Activated T-cell treated with anti-CD3 and anti-CD28 coated beads for 4 hours (primary cell): Measurements from ENCODE around the gene SGIP1.

Experiments
- DNase-seq: peaks from one replicate; pipeline ENCODE4 v3.0.0-alpha.2; 2020

Gene SGIP1

DNA sequence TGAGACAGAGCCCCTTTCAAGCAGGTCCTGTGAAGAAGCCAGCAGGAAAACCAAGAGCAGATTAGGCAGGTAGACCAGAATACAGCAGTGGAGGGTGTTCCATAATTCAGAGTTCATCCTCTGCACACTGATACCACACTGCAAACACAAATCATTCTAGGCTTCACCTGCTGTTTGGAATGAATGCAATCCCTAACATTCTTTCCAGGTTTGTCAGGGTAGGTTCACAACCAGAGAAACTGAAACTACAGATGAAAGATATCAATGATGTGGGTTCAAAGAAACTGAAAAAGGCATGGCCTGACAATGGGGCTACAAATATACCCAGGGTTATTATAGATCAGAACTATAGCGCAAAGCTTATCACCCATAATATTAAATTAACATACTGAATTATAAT is 8.9 kb upstream of the SGIP1 start:
- DNase-seq, result no peak

DNA sequence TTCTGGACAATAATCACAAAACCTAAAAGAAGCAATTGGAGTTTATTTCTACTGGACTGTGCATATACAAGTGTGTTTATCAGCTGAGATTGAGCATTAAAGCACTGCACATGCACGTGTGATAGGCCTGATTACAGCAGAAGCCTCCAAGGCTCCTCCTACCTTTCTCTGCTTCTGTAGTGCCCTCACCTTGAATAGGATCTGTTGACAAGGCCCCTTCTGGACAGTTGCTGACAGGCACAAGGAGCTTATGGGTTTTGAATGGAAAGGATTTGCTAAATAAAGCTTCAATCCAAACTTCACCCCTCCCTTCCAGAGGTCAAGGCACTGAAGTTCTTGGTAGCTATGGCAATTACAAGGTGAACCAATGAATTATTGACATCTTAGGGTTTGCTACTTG is 7.9 kb upstream of the SGIP1 start:
- no peak for DNase-seq

DNA sequence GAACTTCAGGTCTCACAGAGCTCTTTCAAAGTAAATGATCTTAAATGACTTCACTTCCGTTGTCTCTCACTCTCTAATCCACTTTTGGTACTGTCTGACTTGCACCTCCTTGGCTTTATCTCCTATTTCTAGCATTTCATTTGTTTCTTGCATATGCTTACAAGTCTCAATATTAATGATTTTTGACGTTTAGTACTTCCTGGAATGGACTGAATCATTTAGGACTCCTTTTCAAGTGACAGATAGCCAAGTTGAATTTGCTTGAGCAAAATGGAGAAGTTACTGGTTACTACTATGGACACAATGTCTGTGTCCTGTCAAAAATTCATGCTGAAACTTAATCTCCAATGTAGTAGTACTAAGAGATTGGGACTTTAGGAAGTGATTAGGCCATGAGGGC is 7.0 kb upstream of the SGIP1 start:
- no peak for DNase-seq

DNA sequence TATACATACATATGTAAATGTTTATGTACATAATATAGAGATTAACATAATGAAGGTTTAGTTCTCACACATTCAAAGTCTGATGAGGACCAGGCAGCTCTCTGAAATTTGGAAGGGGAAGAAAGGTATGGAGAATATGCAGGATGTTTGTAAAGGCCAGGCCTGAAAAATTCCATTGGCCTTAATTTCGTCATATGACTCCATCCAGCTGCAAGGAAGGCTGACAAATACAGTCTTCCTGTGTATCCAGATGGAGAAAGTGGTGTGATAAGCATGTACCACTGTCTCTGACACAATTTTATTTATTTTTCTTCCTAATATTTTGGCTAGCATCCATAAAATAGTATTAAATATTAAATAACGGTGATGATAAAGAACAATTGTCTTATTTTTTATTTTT is 6.3 kb upstream of the SGIP1 start:
- no peak for DNase-seq

DNA sequence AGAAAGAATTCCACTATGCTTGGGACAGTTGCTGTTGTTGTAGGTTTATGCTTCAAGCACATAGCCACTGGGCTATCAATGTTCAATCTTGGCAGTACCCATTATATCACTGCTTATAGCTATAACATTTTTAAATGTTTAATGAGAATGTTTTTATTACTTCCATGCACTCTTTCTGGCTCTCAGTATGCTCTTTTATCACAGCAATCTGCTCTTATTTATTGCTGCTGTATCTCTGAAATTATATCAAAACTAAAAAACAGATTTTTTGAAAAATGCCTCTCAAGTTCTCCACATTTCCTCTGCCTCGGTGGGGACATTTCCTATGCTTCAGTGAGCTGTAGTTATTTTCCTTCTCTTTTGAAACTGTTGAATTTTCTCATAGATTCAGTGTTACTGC is 5.4 kb upstream of the SGIP1 start:
- no peak for DNase-seq

DNA sequence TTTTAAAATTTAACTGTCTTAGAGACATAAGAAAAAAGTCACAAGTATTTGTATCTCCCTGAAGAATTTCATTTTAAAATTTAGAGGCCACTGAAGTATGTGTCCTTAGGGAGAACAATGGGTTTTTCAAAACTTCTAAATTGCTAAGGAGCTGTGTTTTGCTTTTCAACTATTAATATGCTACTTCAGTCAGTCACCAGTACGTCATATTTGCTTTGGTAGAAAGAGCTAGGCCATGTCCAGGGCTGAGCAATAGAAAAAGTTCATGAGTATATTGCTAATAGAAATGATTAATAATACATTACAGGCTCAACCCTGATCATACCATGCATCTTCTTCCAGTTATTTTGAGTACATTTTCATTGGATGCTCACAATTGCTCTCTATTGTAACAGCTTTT is 1.7 kb upstream of the SGIP1 start:
- no peak for DNase-seq

DNA sequence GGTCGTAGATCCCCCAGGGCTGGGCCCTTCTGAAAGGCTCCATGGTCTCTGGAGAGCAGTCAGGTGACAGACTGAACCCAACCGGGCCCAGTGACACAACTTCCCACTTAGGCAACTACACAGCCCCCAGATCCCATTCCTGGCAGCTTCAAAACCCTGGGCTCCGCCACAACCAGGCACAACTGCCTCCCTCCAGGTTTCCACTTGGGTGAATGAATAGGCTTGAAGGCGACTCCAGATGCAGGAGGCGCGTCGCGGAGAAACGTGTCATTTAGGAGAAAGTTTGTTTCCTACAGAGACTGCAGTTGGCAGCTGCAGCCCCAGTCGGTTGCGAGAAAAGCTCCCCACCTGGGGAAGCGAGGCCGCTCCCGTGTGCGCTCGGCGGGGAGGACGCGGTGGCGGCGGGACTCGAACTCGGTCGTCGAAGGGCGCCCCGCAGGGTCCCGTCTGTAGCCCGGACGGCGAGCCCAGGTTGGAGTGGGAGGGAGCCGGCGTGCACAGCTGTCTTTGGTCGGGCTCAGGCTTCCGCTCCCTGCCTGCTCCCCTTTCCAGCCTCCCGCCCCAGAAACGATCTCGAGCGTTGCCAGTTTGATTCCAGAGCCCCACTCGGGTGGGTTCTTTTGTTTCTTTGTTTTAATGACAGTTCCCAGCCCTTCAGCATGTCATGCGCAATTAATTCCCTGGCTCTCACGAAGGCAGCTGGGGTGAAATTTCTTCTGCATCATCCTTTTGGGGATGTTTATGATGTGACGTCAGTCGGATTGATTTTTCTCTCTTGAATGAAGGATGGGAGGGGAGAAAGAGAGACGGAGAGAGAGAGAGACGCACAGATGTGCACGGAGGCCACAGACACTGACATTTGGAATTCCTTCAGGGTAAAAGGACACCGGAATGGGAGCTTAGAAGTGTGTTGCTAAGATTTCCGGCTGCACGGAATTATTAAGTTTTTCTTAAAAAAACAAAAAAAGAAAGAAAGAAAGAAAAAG is 862 bp upstream of the SGIP1 start:
- no peak for DNase-seq

DNA sequence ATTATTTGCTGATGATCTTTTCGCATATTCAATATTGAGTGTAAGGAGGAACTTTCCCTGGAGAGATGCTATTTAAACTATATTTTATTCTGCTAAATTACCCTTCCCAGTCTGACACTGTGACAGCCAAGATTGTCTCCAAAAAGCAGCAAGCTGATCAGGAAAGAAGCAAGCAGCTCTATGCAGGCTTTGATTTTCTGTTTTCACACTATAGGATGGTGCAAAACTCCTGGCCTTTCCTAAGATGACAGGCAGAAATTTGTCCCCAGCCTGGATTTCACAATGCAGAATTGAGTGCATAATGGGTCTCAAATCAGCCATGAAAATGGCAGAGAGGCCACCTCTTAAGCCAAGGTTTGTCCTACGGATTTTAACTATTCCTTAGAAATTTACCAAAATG is 1.1 kb downstream of the SGIP1 start:
- no peak for DNase-seq

DNA sequence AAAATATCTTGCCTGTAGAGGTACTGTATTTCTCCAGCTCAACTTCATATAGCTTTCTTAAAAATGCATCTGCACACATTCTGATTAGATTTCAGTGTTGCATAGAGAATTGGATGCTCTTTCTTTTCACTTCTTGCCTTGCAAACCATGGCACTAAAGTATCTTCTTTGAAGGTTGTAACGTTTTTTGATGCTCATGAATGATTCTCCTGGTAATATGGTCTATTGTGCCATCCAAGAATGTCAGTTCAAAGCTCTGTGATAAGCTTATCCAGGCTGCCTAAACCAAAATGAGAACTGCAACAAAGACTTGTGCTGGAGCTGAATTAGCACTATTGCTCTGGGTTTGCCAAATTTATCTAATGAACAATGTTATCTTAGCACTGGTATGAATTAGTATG is 1.9 kb downstream of the SGIP1 start:
- no peak for DNase-seq

DNA sequence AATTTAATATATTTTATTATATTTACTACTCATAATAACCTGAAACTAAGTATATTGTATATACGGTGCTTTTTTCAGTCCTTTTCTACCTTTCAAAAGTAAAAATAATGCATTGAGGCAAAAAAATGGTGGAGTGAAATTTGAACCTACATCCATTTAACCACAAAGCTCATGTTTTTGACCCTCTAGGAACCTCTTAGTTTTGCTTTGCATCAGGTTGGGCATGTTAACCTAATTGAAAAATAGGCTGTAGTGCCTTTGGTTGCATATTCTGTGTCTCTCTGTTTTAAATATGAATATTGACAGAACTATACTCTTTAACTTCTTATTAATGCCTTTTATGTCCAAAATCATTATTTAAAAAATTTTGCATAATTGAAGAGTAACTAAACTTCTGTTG is 3.8 kb downstream of the SGIP1 start:
- DNase-seq, result no peak

DNA sequence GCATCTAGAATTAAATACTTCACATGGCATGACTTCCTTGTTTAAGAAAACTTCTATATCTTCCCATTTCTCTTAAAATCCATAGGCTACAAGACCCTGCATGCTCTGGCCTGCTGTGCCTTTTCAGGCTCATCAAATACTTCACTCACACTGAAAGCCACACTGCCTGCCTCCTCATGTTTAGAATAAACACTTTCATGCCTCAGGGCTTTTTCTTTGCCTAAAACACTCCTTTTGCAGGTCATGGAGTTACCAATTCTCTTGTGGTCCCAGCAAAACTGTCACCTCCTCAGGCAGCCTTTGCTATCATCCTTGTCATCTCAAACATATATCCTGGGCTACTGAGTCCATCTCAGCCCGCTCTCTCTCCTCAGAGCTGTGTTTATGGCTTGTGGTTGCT is 5.5 kb downstream of the SGIP1 start:
- DNase-seq, result no peak

DNA sequence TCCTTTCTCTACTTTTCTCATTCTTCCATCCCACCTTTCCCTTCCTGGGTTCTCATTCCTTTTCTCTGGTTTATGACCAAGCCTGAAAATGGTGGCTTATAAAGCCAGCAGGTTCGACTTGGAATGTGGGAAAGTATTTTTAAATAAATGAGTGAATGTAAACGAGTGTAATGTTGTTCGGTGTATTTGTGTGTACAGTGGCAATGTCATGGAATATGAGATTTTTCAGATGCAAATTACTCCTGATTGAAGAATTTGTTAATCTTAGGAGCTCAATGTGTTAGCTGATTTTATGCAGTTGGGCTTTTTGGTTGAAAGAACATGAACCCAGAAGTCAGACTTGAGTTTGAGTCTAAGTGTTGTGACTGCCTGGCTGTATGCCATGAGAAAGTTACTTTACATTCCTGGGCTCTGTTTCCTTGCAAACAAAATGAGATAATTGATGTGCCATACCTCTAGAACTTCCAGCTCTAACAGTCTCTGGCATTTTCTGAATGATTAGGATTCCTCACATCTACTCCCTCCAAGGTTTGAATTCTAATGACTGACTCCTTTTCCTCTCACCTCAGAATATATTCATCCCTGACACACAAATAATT is 6.6 kb downstream of the SGIP1 start:
- no peak for DNase-seq

DNA sequence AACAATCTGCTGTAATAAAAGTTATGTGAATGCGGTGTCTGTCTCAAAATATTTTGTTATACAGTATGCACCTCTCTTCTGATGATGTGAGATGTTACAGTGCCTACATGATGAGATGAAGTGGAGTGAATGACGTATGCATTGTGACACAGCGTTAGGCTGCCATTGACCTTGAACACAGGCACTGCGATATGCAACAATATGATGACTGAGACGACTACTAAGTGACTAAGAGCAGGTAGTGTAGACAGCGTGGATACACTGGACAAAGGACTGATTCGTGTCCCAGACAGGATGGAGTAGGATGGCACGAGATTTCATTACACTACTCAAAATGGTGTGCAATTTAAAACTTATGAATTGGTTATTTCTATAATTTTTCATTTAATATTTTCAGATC is 8.4 kb downstream of the SGIP1 start:
- DNase-seq, result no peak

DNA sequence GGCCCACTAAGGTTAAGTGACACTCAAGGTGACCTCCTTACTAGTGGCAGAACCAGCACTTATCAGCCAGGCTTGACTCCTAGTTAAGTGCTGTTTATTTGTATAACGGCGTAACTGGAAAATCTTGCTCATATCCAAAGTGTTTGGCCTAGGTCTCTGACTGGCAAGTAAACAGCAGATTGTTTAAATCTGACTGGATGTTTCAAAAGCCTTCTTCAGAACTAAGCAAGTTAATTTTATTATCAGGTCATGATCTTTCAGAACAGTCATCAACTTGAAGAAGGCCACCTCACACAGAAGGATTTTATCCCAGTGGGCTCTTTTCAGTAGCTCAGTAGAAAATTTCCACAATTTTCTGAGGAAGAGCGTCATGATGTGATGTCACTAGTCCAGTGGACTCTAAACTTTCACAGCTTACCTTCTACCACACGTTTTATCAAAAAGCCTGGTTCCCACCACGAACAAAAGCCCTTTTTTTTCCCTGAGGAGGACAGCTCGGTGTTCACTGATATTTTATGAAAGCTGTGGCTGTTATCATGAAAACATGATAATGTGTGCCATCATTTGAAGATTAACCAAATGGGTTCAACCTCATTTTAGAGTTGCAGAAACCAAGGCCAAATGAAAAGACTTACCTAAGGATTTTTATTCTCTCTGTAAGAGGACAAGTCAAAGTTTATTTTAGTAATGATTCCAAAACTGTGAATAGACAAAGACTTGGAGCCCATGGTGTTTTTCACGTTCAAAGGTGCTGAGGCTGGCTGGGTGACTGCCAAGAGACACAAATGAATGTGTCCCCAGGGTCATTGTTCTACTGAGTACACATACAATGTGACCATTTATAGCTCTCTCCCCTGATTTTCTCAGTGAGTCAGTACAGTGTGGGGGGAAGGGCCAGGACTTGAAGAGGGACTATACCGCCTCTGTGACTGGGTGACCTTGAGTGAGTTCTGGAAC is 9.1 kb downstream of the SGIP1 start:
- DNase-seq, result no peak

DNA sequence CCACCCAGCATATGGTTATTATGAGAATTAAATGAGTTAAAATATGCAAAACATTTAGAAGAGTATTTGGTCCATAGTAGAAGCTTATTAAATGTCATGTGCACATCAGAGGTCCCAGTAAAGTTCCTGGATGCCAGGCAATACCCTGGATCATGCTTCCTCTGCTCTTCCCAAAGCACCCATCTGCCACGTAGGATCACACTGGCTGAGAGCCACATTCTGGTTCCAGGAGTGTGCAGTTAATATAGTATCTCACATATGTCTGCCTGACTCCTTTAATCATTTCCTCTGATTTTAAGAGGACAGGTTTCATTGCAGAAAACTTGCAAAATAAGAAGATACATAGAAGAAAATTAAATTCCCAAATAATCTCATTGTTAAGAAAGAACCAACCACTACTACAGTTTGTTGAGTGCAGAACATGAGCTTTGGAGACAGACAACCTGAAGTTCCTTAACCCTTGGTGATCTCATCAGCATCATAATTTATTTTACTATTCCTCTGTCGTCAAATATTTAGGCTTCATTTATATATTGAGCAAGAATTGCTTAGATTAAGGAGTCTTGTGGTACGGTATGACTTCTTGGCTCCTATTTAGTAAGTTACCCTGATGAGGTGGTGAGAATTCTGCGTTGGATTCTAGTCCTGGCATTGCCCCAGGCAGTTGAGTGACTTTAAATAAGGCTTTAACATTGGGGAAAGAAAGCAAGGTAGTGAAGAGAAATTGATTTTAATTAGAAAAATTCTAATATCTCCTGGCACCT is 12.3 kb downstream of the SGIP1 start:
- no peak for DNase-seq

DNA sequence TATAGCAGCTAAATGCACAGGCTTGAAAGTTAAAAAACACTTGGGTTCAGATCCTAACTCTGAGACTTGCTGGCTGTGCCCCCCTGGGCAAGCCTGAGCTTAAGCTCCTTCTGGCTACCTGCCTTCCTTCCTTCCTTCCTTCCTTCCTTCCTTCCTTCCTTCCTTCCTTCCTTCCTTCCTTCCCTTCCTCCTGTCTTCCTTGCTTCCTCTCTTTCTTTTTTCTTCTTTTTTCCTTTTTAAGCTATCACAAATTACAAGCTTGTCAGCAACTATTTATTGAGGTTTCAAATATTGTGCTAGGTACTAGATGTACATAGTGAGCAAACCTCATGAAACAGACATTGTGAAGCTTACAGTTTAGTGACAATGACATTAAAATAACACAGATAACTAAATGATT is 15.1 kb downstream of the SGIP1 start:
- DNase-seq, result no peak

DNA sequence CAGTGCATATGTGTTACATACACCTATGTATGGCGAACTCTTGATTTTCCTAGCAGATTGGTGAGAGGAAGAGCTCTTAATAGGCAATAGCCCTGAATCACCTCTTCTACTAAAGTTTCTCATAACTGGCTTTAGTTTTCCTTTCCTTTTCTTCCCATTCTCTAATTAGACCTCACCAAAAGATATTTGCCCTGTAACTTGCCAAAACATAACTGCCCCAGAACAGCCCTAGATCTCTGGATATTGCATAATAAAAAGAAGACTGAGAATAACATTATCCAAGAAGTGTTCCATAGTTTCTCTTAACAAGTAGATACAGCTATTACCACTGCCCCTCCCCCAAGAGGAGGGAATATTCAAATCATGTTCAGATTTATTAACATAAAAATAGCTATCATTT is 16.3 kb downstream of the SGIP1 start:
- no peak for DNase-seq

DNA sequence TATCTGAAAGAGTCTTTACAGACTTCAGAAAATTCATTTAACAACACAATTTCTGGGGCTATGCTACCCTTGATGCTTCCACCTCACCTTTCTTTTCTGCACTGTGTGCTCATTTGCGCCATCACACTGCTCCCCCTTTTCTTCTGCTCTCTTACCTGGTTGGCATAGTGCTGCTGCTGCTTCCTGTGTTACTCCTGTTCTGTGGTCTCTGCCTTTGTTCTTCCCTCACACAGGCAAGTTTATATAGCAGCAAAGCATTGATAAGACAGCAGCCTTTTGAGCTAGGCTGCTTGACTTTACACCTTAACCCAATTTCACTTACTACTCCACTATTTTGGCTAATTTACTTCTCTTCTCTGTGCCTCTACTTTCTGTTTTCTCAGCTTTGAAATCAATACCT is 18.3 kb downstream of the SGIP1 start:
- DNase-seq, result no peak

DNA sequence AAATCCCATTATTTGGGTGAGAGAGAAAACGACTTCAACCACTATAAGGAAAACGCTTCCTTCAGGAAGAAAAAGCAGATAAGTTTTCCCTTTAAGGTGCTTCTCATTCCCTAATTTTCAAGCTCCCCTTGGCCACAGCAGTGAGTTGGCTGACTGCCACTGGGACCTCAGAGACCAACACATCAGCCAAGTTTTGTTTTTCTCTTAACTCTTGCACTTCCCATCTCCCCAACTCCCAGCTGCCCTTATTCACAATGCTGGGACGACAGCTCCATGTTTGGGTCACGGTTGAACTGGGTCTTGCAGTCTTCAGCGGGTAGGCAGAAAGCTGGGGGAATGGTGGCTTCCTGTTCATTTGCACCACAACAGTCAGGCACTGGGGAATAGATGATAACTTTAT is 18.9 kb downstream of the SGIP1 start:
- no peak for DNase-seq

DNA sequence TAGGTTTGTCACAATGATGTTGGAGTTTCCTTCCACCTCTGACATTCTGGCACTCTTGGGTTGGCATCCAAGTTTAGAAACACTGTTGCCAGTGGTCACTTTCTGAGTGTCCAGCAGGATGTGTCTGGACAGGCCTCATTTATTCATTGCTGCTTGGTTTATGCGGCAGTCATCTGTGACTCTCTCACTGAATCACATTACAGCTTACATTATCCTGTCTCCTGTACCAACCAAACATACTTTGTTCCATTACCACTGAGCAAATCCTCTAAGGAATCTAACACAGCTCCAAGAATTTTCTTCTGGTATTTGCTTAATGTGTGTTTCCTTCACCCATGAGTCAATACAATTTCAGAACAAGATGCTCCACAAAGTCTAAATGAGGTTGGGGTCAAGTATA is 19.9 kb downstream of the SGIP1 start:
- no peak for DNase-seq

DNA sequence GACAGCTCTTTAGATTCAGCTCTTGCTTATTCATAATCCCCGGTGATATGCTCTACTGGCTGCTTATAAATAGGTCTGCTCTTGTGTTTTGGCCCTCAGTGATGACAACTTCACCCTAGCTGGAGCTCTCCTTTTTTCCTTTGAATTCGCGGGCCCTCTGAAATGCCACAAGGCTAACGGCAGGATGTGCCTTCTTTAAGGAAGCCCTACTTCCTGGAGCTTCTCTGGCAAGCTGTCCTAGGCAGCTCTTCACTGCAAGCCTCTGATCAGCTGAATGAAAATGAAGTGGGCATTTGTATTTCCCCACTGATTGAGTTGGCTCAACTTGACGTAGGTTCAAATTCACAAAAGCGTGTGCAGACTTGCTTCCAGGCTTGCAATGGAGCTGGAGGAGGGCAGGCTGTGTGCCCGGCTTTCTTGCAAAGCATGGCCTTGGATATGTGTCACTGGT is 22.2 kb downstream of the SGIP1 start:
- DNase-seq, result no peak

DNA sequence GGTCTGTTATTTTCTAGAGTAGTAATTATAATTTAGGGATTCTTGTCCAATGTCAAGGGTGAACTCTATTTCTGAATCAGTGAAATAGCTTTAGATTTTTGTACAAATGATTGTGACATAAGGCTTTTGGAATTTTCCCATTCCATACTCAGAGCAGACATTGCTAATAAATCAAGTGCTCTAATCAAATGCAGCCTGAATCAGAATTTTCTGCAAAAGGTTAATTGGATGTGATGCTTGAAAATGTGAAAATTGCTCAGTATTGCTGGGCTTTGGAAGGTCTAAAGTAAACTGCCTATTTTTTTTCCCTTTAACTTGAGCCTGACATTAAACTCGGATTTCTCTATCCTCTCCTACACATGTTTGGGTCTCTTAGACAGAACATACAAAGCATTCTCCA is 23.2 kb downstream of the SGIP1 start:
- DNase-seq, result no peak

DNA sequence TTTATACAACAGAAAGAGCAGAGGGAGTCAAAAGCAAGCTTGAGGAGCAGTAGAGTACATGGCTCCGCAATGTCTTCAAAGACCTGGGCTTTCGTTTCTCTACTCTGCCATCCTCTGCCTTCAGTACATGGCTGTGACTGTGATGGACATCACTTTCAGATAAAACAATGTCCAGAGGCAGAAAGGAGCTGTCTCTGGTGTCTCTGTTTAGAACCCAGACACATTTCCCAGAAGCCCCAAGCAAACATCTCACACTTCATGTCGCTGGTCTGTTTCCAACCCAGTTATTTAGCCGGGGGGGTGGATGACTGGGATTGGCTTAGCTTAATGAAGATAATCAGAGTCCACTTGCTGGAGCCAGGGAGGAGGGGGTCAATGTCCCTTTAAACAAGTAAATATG is 25.6 kb downstream of the SGIP1 start:
- DNase-seq, result no peak
